IMR-90 (cell line): ENCODE results near the gene NACC1. TPM values are rescaled to one million over a fixed set of nuclear protein-coding genes. Genes with fewer than 3 reads are reported as not detected.

ENCODE experiments used
- ATAC-seq: fragments of 200-7000 bp; cut with Tn5 transposase; 2 replicates; pipeline ENCODE4 v1.9.1; 2020; ENCODE audit warnings: low read depth, mild to moderate bottlenecking, moderate library complexity
- BruUV-seq: library from RNA; stranded (reverse); fragments of 400-500 nt; replicated peaks from 2 replicates; lab custom pipeline; 2021; lab: Mats Ljungman, UMichigan
- CTCF ChIA-PET: fragments of 300-600 bp; formaldehyde crosslinking; extraction: SDS; loops from one replicate; lab custom pipeline; 2021; ENCODE audit warnings: antibody characterized with exemption; lab: Yijun Ruan, JAX
- POLR2A ChIA-PET: fragments of 300-600 bp; sonication (Branson Sonifier 250); formaldehyde crosslinking; loops from one replicate; lab custom pipeline; 2022; ENCODE audit warnings: antibody characterized with exemption; ENCODE audit not compliant: unreplicated experiment; lab: Charles Lee
- DNase-seq: peaks from one replicate; pipeline ENCODE4 v3.0.0; 2013
- H2AFZ ChIP-seq: replicated peaks from 2 replicates; pipeline ENCODE3; 2013; ENCODE audit warnings: low read length, mild to moderate bottlenecking; ENCODE audit not compliant: poor library complexity
- H2AK5ac ChIP-seq: 2 replicates; pipeline ENCODE4 v1.6.1; 2013; ENCODE audit warnings: low read depth, low read length, inconsistent platforms
- H2AK9ac ChIP-seq: replicated peaks from 2 replicates; pipeline ENCODE3; 2013; ENCODE audit warnings: mild to moderate bottlenecking, low read depth, low read length, moderate library complexity; ENCODE audit not compliant: poor library complexity
- H2BK120ac ChIP-seq: 2 replicates; pipeline ENCODE4 v1.6.1; 2013; ENCODE audit warnings: low read depth, low read length, inconsistent platforms
- H2BK15ac ChIP-seq: 3 replicates; pipeline ENCODE4 v1.6.1; 2013; ENCODE audit warnings: low read depth, low read length, inconsistent platforms
- H2BK20ac ChIP-seq: 2 replicates; pipeline ENCODE4 v1.6.1; 2013; ENCODE audit warnings: low read depth, mild to moderate bottlenecking, inconsistent platforms, low read length, moderate library complexity
- H2BK5ac ChIP-seq: 2 replicates; pipeline ENCODE4 v1.6.1; 2013; ENCODE audit warnings: mild to moderate bottlenecking, low read depth, low read length, inconsistent platforms; ENCODE audit not compliant: poor library complexity, severe bottlenecking
- H3K14ac ChIP-seq: replicated peaks from 2 replicates; pipeline ENCODE4 v1.6.1; 2013; ENCODE audit warnings: low read depth, low read length, inconsistent platforms
- H3K18ac ChIP-seq: 2 replicates; pipeline ENCODE4 v1.6.1; 2013; ENCODE audit warnings: low read depth, low read length, control low read depth
- H3K23ac ChIP-seq: 2 replicates; pipeline ENCODE4 v1.6.1; 2013; ENCODE audit warnings: low read depth, low read length, inconsistent platforms
- H3K27ac ChIP-seq: 2 replicates; pipeline ENCODE4 v1.5.1; 2013; ENCODE audit warnings: mild to moderate bottlenecking, control low read depth, low read length; ENCODE audit not compliant: insufficient read depth
- H3K27me3 ChIP-seq: 2 replicates; pipeline ENCODE4 v1.6.1; 2013; ENCODE audit warnings: low read length; ENCODE audit not compliant: control insufficient read depth, insufficient read depth
- H3K36me3 ChIP-seq: 2 replicates; pipeline ENCODE4 v1.6.1; 2013; ENCODE audit warnings: low read length, mixed read lengths; ENCODE audit not compliant: control insufficient read depth, insufficient read depth
- H3K4ac ChIP-seq: 2 replicates; pipeline ENCODE4 v1.6.1; 2013; ENCODE audit warnings: low read depth, low read length, inconsistent platforms
- H3K4me1 ChIP-seq: 2 replicates; pipeline ENCODE4 v1.6.1; 2013; ENCODE audit warnings: low read length, mixed read lengths; ENCODE audit not compliant: control insufficient read depth, insufficient read depth
- H3K4me2 ChIP-seq: 2 replicates; pipeline ENCODE4 v1.6.1; 2013; ENCODE audit warnings: low read depth, mild to moderate bottlenecking, control low read depth, low read length, moderate library complexity
- H3K4me3 ChIP-seq: 2 replicates; pipeline ENCODE4 v1.5.1; 2013; ENCODE audit warnings: low read depth, mild to moderate bottlenecking, control low read depth, low read length, moderate library complexity; ENCODE audit not compliant: insufficient read depth
- H3K56ac ChIP-seq: 2 replicates; pipeline ENCODE4 v1.6.1; 2013; ENCODE audit warnings: low read length, inconsistent platforms; ENCODE audit not compliant: insufficient read depth; ENCODE audit errors: extremely low read depth
- H3K79me1 ChIP-seq, 2 experiments: 2 replicates each; pipeline ENCODE4 v1.6.1; 2013; ENCODE audit warnings: low read length in 2 of 2, inconsistent platforms in 1 of 2, low read depth in 1 of 2
- H3K9ac ChIP-seq: 2 replicates; pipeline ENCODE4 v1.6.1; 2013; ENCODE audit warnings: low read depth, low read length, control low read depth
- H3K9me1 ChIP-seq: 2 replicates; pipeline ENCODE4 v1.6.1; 2013; ENCODE audit warnings: low read length, inconsistent platforms; ENCODE audit not compliant: insufficient read depth
- H3K9me3 ChIP-seq: 2 replicates; pipeline ENCODE4 v1.6.1; 2013; ENCODE audit warnings: low read length; ENCODE audit not compliant: control insufficient read depth, insufficient read depth
- H4K20me1 ChIP-seq: 2 replicates; pipeline ENCODE4 v1.6.1; 2013; ENCODE audit warnings: low read length, inconsistent platforms; ENCODE audit not compliant: insufficient read depth
- H4K5ac ChIP-seq: 2 replicates; pipeline ENCODE4 v1.6.1; 2013; ENCODE audit warnings: mild to moderate bottlenecking, low read depth, low read length, control low read depth
- H4K8ac ChIP-seq, 2 experiments: 2 replicates each; pipeline ENCODE4 v1.6.1; 2013; ENCODE audit warnings: low read depth in 2 of 2, low read length in 2 of 2, control low read depth in 1 of 2, inconsistent platforms in 1 of 2
- H4K91ac ChIP-seq: 2 replicates; pipeline ENCODE4 v1.6.1; 2013; ENCODE audit warnings: low read depth, low read length, inconsistent platforms; ENCODE audit not compliant: insufficient read depth
- BHLHE40 ChIP-seq: fragments of 150-350 bp; IDR thresholded peaks from 2 replicates; pipeline ENCODE4 v1.6.1; 2016; ENCODE audit warnings: mild to moderate bottlenecking, low read depth, low read length
- CEBPB ChIP-seq: IDR thresholded peaks from 2 replicates; pipeline ENCODE4 v1.6.1; 2012; ENCODE audit warnings: low read depth, low read length, improper control_type of control experiment
- CHD1 ChIP-seq: IDR thresholded peaks from 2 replicates; pipeline ENCODE4 v1.6.1; 2012; ENCODE audit warnings: low read depth, low read length, improper control_type of control experiment
- CTCF ChIP-seq: conservative IDR thresholded peaks from 2 replicates; pipeline ENCODE4 v1.5.1; 2012; ENCODE audit warnings: mild to moderate bottlenecking, low read depth, low read length, improper control_type of control experiment
- ELK1 ChIP-seq: fragments of 150-350 bp; IDR thresholded peaks from 2 replicates; pipeline ENCODE4 v1.6.1; 2016; ENCODE audit warnings: low read depth, mild to moderate bottlenecking, low read length, moderate library complexity, borderline replicate concordance
- FOS ChIP-seq: fragments of 150-350 bp; IDR thresholded peaks from 2 replicates; pipeline ENCODE4 v1.6.1; 2016; ENCODE audit warnings: low read depth, low read length
- MAFK ChIP-seq: IDR thresholded peaks from 2 replicates; pipeline ENCODE4 v1.6.1; 2012; ENCODE audit warnings: low read depth, low read length, improper control_type of control experiment
- MAZ ChIP-seq: IDR thresholded peaks from 2 replicates; pipeline ENCODE4 v1.6.1; 2012; ENCODE audit warnings: low read depth, mild to moderate bottlenecking, low read length, improper control_type of control experiment, moderate library complexity, borderline replicate concordance
- MXI1 ChIP-seq: IDR thresholded peaks from 2 replicates; pipeline ENCODE4 v1.6.1; 2012; ENCODE audit warnings: low read depth, mild to moderate bottlenecking, low read length, moderate library complexity, borderline replicate concordance
- NFE2L2 ChIP-seq: fragments of 150-350 bp; IDR thresholded peaks from 2 replicates; pipeline ENCODE4 v1.6.1; 2016; ENCODE audit warnings: low read depth, mild to moderate bottlenecking, low read length
- POLR2A ChIP-seq: IDR thresholded peaks from 2 replicates; pipeline ENCODE4 v1.6.1; 2012; ENCODE audit warnings: mild to moderate bottlenecking, low read depth, low read length
- RAD21 ChIP-seq: IDR thresholded peaks from 2 replicates; pipeline ENCODE4 v1.6.1; 2012; ENCODE audit warnings: low read length, improper control_type of control experiment
- RCOR1 ChIP-seq: IDR thresholded peaks from 2 replicates; pipeline ENCODE4 v1.6.1; 2012; ENCODE audit warnings: mild to moderate bottlenecking, low read length, improper control_type of control experiment; ENCODE audit not compliant: insufficient replicate concordance
- RFX5 ChIP-seq: IDR thresholded peaks from 2 replicates; pipeline ENCODE4 v1.8.0; 2012; ENCODE audit warnings: low read depth, mild to moderate bottlenecking, low read length, moderate library complexity
- SMC3 ChIP-seq: fragments of 150-350 bp; IDR thresholded peaks from 2 replicates; pipeline ENCODE4 v1.6.1; 2016; ENCODE audit warnings: low read depth, mild to moderate bottlenecking, antibody characterized with exemption, low read length, moderate library complexity
- USF2 ChIP-seq: fragments of 150-350 bp; IDR thresholded peaks from 2 replicates; pipeline ENCODE4 v1.6.1; 2017; ENCODE audit warnings: mild to moderate bottlenecking, antibody characterized with exemption, low read length, low read depth
- WGBS, 2 experiments: methylation state at CpG; one replicate each; pipeline versions ENCODE4 v1.1.5 to v1.1.7; 2013; ENCODE audit warnings: missing lambda C conversion rate in 2 of 2; ENCODE audit not compliant: insufficient read length in 1 of 2; ENCODE audit errors: extremely low coverage in 2 of 2; 5-methylcytosine and 5-hydroxymethylcytosine counted together
- dilution Hi-C: fragments of 300-500 bp; cut with HindIII; formaldehyde crosslinking; loops from one replicate; pipeline ENCODE4 v1.14.3; 2018; ENCODE audit warnings: low sequenced_read_pairs; ENCODE audit not compliant: unreplicated experiment
- in situ Hi-C: fragments of 300-500 bp; cut with MboI; formaldehyde crosslinking; loops from 3 replicates; pipeline ENCODE4 v1.14.3; 2019; ENCODE audit warnings: low sequenced_read_pairs, inconsistent platforms, mixed read lengths
- intact Hi-C: fragments of 100-400 bp; cut with micrococcal nuclease; formaldehyde crosslinking; loops from 2 replicates; pipeline ENCODE4 v1.10.0; 2022
- polyA plus RNA-seq, 3 experiments: library from polyadenylated mRNA; depleted of rRNA; stranded (reverse); fragments of >200 nt; gene quantifications; 2 replicates each; pipeline ENCODE4 v1.2.3, GENCODE V29; 2012; ENCODE audit warnings: low replicate concordance in 1 of 3
- total RNA-seq: library from RNA; depleted of rRNA; stranded (reverse); fragments of >200 nt; gene quantifications from 2 replicates; pipeline ENCODE4 v1.2.3, GENCODE V29; 2012

Gene NACC1
- total and polyA plus RNA-seq, 2 of the 4 experiments (the other 2 are of a cell fraction): 42.5 to 181 TPM

- Histone ChIP-seq H2AK5ac (no peak overlapping the region), H3K36me3 (peaks cover 14% of the 10 kb centered on the region), H2BK15ac (no peak overlapping the region), H3K4me3 (no peak overlapping the region), H3K4me2 (no peak overlapping the region), H3K18ac (no peak overlapping the region), H2BK20ac (no peak overlapping the region), H3K27ac (no peak overlapping the region), H4K20me1 (peaks cover 90% of the 10 kb centered on the region), H3K4me1 (peaks cover 13% of the 10 kb centered on the region; the same call in 1 of the 2 replicates), H3K4ac (no peak overlapping the region), H3K27me3 (no peaks in the 10 kb centered on the region), H3K9me3 (no peaks in the 10 kb centered on the region), H2BK120ac (no peak overlapping the region), H2AK9ac (no peak overlapping the region), H4K5ac (no peak overlapping the region), H3K9me1 (peaks cover 33% of the 10 kb centered on the region), H4K91ac (no peak overlapping the region), H3K56ac (no peak overlapping the region), H2AFZ (no peak overlapping the region), H2BK5ac (no peak overlapping the region), H4K8ac (no peak overlapping the region), H3K79me1 (peaks cover 12 to 85% of the 10 kb centered on the region in 2 experiments; a peak in 3 of 4 replicates), H3K23ac (no peak overlapping the region), H3K9ac (no peak overlapping the region), H3K14ac (no peak overlapping the region)
- intact Hi-C loops: no loop called here
- TF ChIP-seq CTCF: no peak
- TF ChIP-seq RFX5: no peak
- TF ChIP-seq USF2: no peak
- TF ChIP-seq CEBPB: no peak
- no peak for TF ChIP-seq FOS
- TF ChIP-seq RCOR1: no peak
- no peak for TF ChIP-seq ELK1
- TF ChIP-seq MAZ: no peak
- no peak for TF ChIP-seq RAD21
- TF ChIP-seq CHD1: no peak
- no peak for TF ChIP-seq MXI1
- no peak for TF ChIP-seq BHLHE40
- TF ChIP-seq MAFK: no peak
- TF ChIP-seq POLR2A: no peak
- TF ChIP-seq SMC3: no peak
- no peak for TF ChIP-seq NFE2L2
- DNase-seq (no peak), ATAC-seq (no peak)
- no CpG with 5 or more reads among the region's 1 CpG for WGBS, 2 experiments
- ChIA-PET CTCF (no interaction called here), POLR2A (no interaction called here)
- BruUV-seq: no TSS peak
- in situ Hi-C loops: no loop called here
- dilution Hi-C loops: no loop called here
These were observed 10.5 kb downstream of the NACC1 start for GRCh38 chr19:13128583-13128982.
